ENCODE results near the gene FLNA.
"Not testable (repeated sequence)": the region's sequence is repeated elsewhere in the genome, so short reads cannot be mapped to it uniquely, and the experiment has no call there.

FLNA gene

DNA sequence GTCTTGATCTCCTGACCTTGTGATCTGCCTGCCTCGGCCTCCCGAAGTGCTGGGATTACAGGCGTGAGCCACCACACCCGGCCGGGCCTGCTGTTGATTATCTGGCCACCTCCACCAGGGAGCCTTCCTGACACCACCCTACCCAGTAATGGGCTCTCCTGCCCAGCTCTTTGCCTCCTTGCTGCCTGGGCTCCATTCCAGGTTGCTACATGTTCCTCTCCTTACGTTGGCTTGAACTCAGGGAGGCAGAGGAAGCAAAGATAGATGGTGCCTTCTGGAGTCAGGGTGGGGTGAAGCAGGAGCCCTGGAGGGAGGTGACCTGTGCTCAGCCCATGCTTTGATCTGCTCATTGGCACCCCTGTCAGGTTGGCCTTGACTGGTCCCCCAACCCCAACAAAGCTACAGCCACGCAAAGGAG is 26.3 kb downstream of the FLNA start:
- Histone ChIP-seq H3K36me3 (ENCODE audit: control insufficient read depth, insufficient read depth, low read length) (peaks cover 37% of the 10 kb centered on the region), H3K4me3 (ENCODE audit: extremely low read depth, insufficient read depth, low read length, poor library complexity, severe bottlenecking) (no peak overlapping the region), H3K4me1 (ENCODE audit: control insufficient read depth, insufficient read depth, low read length, poor library complexity, severe bottlenecking) (no peaks in the 10 kb centered on the region), H3K27ac (ENCODE audit: low read depth, low read length, severe bottlenecking) (no peak overlapping the region), H3K9me3 (ENCODE audit: control insufficient read depth, low read length) (no peaks in the 10 kb centered on the region)
- 93% methylated on average over 4 of the region's 7 CpGs; no CpG with 5 or more reads in 1 of the 2 experiments for WGBS, 2 experiments (ENCODE audit: insufficient coverage in 2 of 2)

DNA sequence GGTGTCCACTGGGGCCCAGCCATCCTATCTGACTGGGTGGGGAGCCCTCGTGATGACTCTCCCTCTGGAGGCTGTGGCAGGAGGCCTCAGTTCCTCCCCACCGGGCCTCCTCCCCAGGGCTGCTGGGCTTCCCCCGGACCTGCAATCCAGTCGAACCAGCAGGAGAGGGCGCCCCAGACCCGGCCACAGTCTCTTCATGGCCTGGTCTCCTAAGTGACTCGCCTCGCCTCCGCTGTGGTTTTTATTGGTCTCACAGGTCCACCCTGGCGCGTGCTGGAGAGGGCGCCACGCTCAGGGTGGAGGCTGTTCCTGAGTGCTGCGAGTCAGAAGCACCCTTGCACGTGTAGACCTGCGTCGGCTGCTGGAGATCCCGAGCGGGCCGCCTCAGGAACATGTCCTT is 30.8 kb downstream of the FLNA start:
- H3K4me3 ChIP-seq (ENCODE audit: extremely low read depth, insufficient read depth, low read length, poor library complexity, severe bottlenecking); H3K36me3 ChIP-seq (ENCODE audit: control insufficient read depth, insufficient read depth, low read length); H3K27ac ChIP-seq (ENCODE audit: low read depth, low read length, severe bottlenecking); H3K9me3 ChIP-seq (ENCODE audit: control insufficient read depth, low read length); H3K4me1 ChIP-seq (ENCODE audit: control insufficient read depth, insufficient read depth, low read length, poor library complexity, severe bottlenecking): not testable (repeated sequence)
- no CpG with 5 or more reads among the region's 20 CpGs for WGBS, 2 experiments (ENCODE audit: insufficient coverage in 2 of 2)

DNA sequence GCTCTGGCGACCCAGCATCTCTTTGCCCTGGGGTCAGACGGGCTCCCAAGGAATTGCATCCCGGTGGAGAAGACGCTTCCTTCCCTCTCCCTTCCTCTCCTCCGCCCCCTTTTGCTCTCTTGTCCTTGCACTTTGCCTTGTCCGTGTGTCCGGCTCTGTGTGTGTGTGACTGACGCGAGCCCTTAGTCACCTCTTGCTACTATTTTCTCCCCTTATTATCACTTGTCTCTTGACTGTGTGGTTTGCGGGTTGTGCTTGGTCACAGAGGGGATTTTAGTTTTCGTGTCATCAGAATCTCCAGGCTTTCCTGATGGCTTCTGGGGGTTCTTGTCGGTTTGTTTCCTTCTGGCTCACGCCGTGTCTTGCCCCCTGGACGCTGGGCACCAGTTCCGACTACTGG is 31.4 kb downstream of the FLNA start:
- H3K36me3 ChIP-seq (ENCODE audit: control insufficient read depth, insufficient read depth, low read length); H3K4me3 ChIP-seq (ENCODE audit: extremely low read depth, insufficient read depth, low read length, poor library complexity, severe bottlenecking); H3K27ac ChIP-seq (ENCODE audit: low read depth, low read length, severe bottlenecking); H3K9me3 ChIP-seq (ENCODE audit: control insufficient read depth, low read length); H3K4me1 ChIP-seq (ENCODE audit: control insufficient read depth, insufficient read depth, low read length, poor library complexity, severe bottlenecking): not testable (repeated sequence)
- WGBS, 2 experiments (ENCODE audit: insufficient coverage in 2 of 2) = no CpG with 5 or more reads among the region's 16 CpGs

DNA sequence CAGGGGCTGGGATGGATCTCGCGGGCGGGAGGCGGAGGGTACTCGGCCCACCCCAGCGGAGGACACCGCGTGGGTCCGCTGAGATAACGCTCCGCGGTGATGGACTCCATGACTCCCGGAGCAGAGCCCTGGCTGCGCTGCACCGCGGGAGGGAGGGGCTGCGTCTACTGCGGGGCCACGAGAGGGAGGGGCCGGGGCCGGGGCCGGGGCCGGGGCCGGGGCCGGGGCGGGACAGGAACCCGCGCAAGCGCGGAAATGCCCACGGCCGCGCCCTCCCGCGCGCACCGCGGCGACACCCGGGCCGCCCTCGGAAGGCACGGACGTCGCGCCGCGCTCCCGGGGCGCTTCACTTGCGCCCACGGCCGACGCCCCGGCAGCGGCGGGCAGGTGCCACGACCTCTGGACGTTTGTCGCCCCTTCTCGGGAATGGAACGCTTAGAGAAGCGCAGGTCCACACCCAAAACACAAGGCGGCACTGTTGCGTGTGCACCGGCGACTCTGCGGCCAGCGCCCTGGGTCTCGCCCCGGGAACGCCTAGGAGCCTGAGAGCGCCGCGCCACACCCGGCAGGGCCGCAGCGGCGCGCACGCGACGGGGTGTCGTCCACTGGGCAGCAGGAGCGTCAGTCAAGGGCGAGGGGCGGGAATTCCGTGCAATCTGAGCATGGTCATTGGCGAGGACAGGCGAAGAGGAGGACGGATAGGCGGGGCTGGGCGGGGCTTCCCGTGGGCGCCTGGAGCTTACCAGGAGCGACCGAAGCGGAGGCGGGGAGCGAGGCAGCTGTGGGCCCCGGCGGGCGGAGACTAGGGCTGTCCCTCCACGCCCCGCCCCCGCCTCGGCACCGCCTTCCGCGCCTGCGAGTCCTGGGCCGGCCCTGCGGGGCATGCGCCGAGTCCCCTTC is 32.8 kb downstream of the FLNA start:
- not testable (repeated sequence) for H3K4me1 ChIP-seq (ENCODE audit: control insufficient read depth, insufficient read depth, low read length, poor library complexity, severe bottlenecking); H3K36me3 ChIP-seq (ENCODE audit: control insufficient read depth, insufficient read depth, low read length); H3K9me3 ChIP-seq (ENCODE audit: control insufficient read depth, low read length); H3K27ac ChIP-seq (ENCODE audit: low read depth, low read length, severe bottlenecking); H3K4me3 ChIP-seq (ENCODE audit: extremely low read depth, insufficient read depth, low read length, poor library complexity, severe bottlenecking)
- no CpG with 5 or more reads among the region's 115 CpGs for WGBS, 2 experiments (ENCODE audit: insufficient coverage in 2 of 2)

DNA sequence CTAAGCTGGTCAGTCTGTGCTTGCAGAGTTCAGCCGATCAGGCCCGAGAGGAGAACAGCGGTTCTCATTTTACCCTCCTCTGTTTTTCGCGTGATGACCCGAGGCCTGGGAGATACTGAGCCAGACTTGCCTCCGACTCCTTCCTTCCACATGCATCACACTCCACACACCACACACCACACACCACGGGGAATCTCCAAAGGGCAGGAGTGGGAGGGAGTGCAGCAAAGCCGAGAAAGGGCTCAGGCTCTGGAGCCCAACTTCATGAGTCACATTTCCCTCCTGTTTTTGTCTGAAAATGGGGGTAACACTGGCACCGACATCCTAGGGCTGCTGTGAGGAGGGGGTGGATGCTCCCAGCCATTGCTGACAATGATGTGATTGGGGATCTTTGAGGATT is 39.9 kb downstream of the FLNA start:
- WGBS, 2 experiments (ENCODE audit: insufficient coverage in 2 of 2) = 93% methylated on average over 2 of the region's 10 CpGs; no CpG with 5 or more reads in 1 of the 2 experiments
- H3K9me3 ChIP-seq (ENCODE audit: control insufficient read depth, low read length) = no peaks in the 10 kb centered on the region
- H3K27ac ChIP-seq (ENCODE audit: low read depth, low read length, severe bottlenecking) = no peak overlapping the region
- H3K4me3 ChIP-seq (ENCODE audit: extremely low read depth, insufficient read depth, low read length, poor library complexity, severe bottlenecking) = no peak overlapping the region
- no peaks in the 10 kb centered on the region for H3K36me3 ChIP-seq (ENCODE audit: control insufficient read depth, insufficient read depth, low read length)
- no peaks in the 10 kb centered on the region for H3K4me1 ChIP-seq (ENCODE audit: control insufficient read depth, insufficient read depth, low read length, poor library complexity, severe bottlenecking)

DNA sequence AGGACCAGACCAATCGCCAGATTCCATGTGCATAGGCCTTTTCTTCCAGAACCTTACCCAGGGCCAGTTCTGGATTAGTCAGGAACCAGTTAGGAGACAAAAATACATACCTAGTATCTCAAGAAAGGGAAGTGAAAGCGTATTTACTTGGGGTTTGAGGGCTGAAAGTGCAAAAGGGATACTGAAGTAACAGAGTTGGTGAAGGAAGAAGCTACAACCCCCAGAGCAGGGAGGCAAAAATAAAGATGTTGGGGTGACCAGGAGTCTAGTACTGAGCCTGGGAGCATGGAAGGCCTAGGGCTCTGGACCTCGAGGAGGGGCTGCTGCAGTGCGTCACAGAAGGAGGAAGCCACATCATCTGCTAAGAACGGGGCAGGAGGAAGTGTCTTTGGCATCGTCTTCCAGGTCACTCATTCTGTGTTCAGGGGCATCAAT is 40.6 kb downstream of the FLNA start:
- no peaks in the 10 kb centered on the region for H3K36me3 ChIP-seq (ENCODE audit: control insufficient read depth, insufficient read depth, low read length)
- H3K27ac ChIP-seq (ENCODE audit: low read depth, low read length, severe bottlenecking) = no peak overlapping the region
- no peaks in the 10 kb centered on the region for H3K4me1 ChIP-seq (ENCODE audit: control insufficient read depth, insufficient read depth, low read length, poor library complexity, severe bottlenecking)
- no peak overlapping the region for H3K4me3 ChIP-seq (ENCODE audit: extremely low read depth, insufficient read depth, low read length, poor library complexity, severe bottlenecking)
- 92 to 100% methylated on average over 2 to 4 of the region's 6 CpGs for WGBS, 2 experiments (ENCODE audit: insufficient coverage in 2 of 2)
- H3K9me3 ChIP-seq (ENCODE audit: control insufficient read depth, low read length) = no peaks in the 10 kb centered on the region

GRCh38 chrX:154333116-154333515 is 41.3 kb downstream of the FLNA start:
- WGBS, 2 experiments (ENCODE audit: insufficient coverage in 2 of 2) = 95% methylated on average over 3 of the region's 9 CpGs; no CpG with 5 or more reads in 1 of the 2 experiments
- no peak overlapping the region for H3K27ac ChIP-seq (ENCODE audit: low read depth, low read length, severe bottlenecking)
- H3K36me3 ChIP-seq (ENCODE audit: control insufficient read depth, insufficient read depth, low read length) = no peaks in the 10 kb centered on the region
- H3K9me3 ChIP-seq (ENCODE audit: control insufficient read depth, low read length) = no peaks in the 10 kb centered on the region
- no peaks in the 10 kb centered on the region for H3K4me1 ChIP-seq (ENCODE audit: control insufficient read depth, insufficient read depth, low read length, poor library complexity, severe bottlenecking)
- H3K4me3 ChIP-seq (ENCODE audit: extremely low read depth, insufficient read depth, low read length, poor library complexity, severe bottlenecking) = no peak overlapping the region

DNA sequence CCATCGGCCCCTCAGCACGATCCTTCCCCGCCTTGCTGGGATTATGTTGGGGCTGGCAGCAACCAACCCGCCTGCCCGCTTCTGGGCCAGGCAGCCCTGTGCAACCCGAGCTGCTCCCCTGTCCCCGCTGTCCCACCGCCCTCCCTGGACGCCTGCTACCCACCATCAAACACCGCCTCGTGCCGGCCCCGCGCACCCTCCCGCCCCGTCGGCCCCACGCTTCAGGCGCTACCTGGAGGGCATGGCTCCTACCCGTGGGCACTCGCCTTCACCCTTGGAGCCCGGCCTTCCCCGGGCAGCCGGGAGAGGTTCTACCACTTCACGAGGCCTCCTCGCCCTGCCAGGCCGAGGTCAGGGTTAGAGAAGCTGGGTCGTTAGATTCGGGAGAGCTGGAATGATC is 41.9 kb downstream of the FLNA start:
- no peaks in the 10 kb centered on the region for H3K9me3 ChIP-seq (ENCODE audit: control insufficient read depth, low read length)
- no peaks in the 10 kb centered on the region for H3K4me1 ChIP-seq (ENCODE audit: control insufficient read depth, insufficient read depth, low read length, poor library complexity, severe bottlenecking)
- no peak overlapping the region for H3K4me3 ChIP-seq (ENCODE audit: extremely low read depth, insufficient read depth, low read length, poor library complexity, severe bottlenecking)
- WGBS, 2 experiments (ENCODE audit: insufficient coverage in 2 of 2) = 96 to 99% methylated on average over 13 to 16 of the region's 29 CpGs
- no peaks in the 10 kb centered on the region for H3K36me3 ChIP-seq (ENCODE audit: control insufficient read depth, insufficient read depth, low read length)
- no peak overlapping the region for H3K27ac ChIP-seq (ENCODE audit: low read depth, low read length, severe bottlenecking)

DNA sequence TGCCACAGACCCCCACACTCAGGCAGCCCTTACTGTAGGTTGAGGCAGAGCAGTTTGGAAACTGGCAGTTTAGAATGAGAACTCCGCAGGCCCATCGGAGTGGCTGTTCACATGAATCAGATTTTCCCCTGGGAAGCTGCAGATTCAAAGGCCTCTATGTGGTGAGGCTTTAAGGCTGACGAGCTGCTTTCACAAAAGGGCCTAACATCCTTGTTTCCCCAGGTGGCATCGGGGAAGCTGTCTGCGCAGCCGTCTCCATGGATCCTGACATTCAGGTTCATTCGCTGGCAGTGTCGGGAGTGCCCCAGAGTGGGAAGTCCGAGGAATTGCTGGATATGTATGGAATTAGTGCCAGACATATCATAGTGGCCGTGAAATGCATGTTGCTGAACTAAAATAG is 45.1 kb downstream of the FLNA start:
- 60 to 70% methylated on average over 5 to 8 of the region's 10 CpGs for WGBS, 2 experiments (ENCODE audit: insufficient coverage in 2 of 2)
- Histone ChIP-seq H3K4me3 (ENCODE audit: extremely low read depth, insufficient read depth, low read length, poor library complexity, severe bottlenecking) (no peak overlapping the region), H3K36me3 (ENCODE audit: control insufficient read depth, insufficient read depth, low read length) (no peaks in the 10 kb centered on the region), H3K9me3 (ENCODE audit: control insufficient read depth, low read length) (no peaks in the 10 kb centered on the region), H3K4me1 (ENCODE audit: control insufficient read depth, insufficient read depth, low read length, poor library complexity, severe bottlenecking) (no peaks in the 10 kb centered on the region), H3K27ac (ENCODE audit: low read depth, low read length, severe bottlenecking) (no peak overlapping the region)

GRCh38 chrX:154328646-154329045 is 45.8 kb downstream of the FLNA start:
- 100% methylated on average over 1 of the region's 5 CpGs for WGBS, 2 experiments (ENCODE audit: insufficient coverage in 2 of 2)
- Histone ChIP-seq H3K9me3 (ENCODE audit: control insufficient read depth, low read length) (no peaks in the 10 kb centered on the region), H3K4me3 (ENCODE audit: extremely low read depth, insufficient read depth, low read length, poor library complexity, severe bottlenecking) (no peak overlapping the region), H3K27ac (ENCODE audit: low read depth, low read length, severe bottlenecking) (no peak overlapping the region), H3K36me3 (ENCODE audit: control insufficient read depth, insufficient read depth, low read length) (no peaks in the 10 kb centered on the region), H3K4me1 (ENCODE audit: control insufficient read depth, insufficient read depth, low read length, poor library complexity, severe bottlenecking) (no peaks in the 10 kb centered on the region)
